GM04504 (cell line): ENCODE measurements around the gene CALR3.
"Not testable (repeated sequence)": the region's sequence is repeated elsewhere in the genome, so short reads cannot be mapped to it uniquely, and the experiment has no call there.

Experiments used
- DNase-seq: peaks from one replicate; pipeline ENCODE4 v3.0.0-alpha.2; 2012; ENCODE audit warnings: low read depth

CALR3 gene

GRCh38 chr19:16457195-16457953 lies 38.6 kb downstream of the CALR3 start:
- DNase-seq = no peak

- no peak for DNase-seq
Measured at GRCh38 chr19:16456652-16457194, 39.2 kb downstream of the CALR3 start.

GRCh38 chr19:16455489-16455888 lies 40.5 kb downstream of the CALR3 start:
- DNase-seq = no peak

- DNase-seq = no peak
Measured at GRCh38 chr19:16454351-16454918, 41.5 kb downstream of the CALR3 start.

GRCh38 chr19:16452325-16452724 lies 43.6 kb downstream of the CALR3 start:
- DNase-seq = no peak

GRCh38 chr19:16449330-16449961 lies 46.5 kb downstream of the CALR3 start:
- DNase-seq = no peak

- DNase-seq = not testable (repeated sequence)
Measured at GRCh38 chr19:16448872-16449271, 47.1 kb downstream of the CALR3 start.

GRCh38 chr19:16446724-16447368 lies 49.1 kb downstream of the CALR3 start:
- peak; percentile 58 for DNase-seq

- DNase-seq = no peak
Measured at GRCh38 chr19:16446108-16446723, 49.8 kb downstream of the CALR3 start.

- no peak for DNase-seq
Measured at GRCh38 chr19:16445238-16446107, 50.5 kb downstream of the CALR3 start.

GRCh38 chr19:16444269-16444600 lies 51.7 kb downstream of the CALR3 start:
- DNase-seq = no peak

- no peak for DNase-seq
Measured at GRCh38 chr19:16442386-16443276, 53.3 kb downstream of the CALR3 start.

GRCh38 chr19:16441661-16442162 lies 54.3 kb downstream of the CALR3 start:
- DNase-seq = no peak

GRCh38 chr19:16436780-16437332 lies 59.1 kb downstream of the CALR3 start:
- DNase-seq = no peak

- no peak for DNase-seq
Measured at GRCh38 chr19:16435999-16436650, 59.8 kb downstream of the CALR3 start.

GRCh38 chr19:16435238-16435917 lies 60.6 kb downstream of the CALR3 start:
- peak; percentile 85 for DNase-seq

- no peak for DNase-seq
Measured at GRCh38 chr19:16433986-16434385, 62.0 kb downstream of the CALR3 start.

- DNase-seq = no peak
Measured at GRCh38 chr19:16429759-16430091, 66.2 kb downstream of the CALR3 start.
